HFF-Myc (cell line): ENCODE data around the gene RHOV.

Experiments
- DNase-seq: peaks from one replicate; pipeline ENCODE4 v3.0.0-alpha.2; 2011; ENCODE audit warnings: low read depth; ENCODE audit errors: extremely low read depth
- H3K4me3 ChIP-seq: replicated peaks from 2 replicates; pipeline ENCODE4 v1.5.1; 2011; ENCODE audit warnings: low read depth, mild to moderate bottlenecking, control low read depth, low read length
- TF ChIP-seq, protein P1 (sequence below): IDR thresholded peaks from 2 replicates; pipeline ENCODE4 v1.5.1; 2012; ENCODE audit warnings: mild to moderate bottlenecking, low read depth, low read length, control low read depth; ENCODE audit errors: missing control alignments

The RHOV gene

DNA sequence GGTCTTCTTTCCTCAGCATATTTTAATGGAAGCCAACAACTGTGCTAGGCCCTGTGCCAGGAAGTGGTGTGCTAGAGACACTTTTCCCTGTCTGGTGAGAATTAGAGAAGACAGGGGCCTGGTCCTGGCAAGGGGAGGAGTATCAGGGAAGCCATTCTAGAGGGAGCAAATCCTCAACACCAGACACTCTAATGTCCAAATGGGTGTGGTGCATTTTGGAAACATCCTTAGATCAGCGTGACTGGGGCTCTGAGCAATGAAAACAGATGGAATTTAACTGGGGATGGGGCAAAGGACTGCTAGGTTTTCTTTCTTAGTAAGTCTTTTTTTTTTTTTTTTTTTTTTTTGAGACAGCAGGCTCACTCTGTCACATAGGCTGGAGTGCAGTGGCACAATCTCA lies 12.6 kb upstream of the RHOV start:
- DNase-seq = no peak
- H3K4me3 ChIP-seq = no peak overlapping the region
- TF ChIP-seq, protein P1, sequence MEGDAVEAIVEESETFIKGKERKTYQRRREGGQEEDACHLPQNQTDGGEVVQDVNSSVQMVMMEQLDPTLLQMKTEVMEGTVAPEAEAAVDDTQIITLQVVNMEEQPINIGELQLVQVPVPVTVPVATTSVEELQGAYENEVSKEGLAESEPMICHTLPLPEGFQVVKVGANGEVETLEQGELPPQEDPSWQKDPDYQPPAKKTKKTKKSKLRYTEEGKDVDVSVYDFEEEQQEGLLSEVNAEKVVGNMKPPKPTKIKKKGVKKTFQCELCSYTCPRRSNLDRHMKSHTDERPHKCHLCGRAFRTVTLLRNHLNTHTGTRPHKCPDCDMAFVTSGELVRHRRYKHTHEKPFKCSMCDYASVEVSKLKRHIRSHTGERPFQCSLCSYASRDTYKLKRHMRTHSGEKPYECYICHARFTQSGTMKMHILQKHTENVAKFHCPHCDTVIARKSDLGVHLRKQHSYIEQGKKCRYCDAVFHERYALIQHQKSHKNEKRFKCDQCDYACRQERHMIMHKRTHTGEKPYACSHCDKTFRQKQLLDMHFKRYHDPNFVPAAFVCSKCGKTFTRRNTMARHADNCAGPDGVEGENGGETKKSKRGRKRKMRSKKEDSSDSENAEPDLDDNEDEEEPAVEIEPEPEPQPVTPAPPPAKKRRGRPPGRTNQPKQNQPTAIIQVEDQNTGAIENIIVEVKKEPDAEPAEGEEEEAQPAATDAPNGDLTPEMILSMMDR = no peak

DNA sequence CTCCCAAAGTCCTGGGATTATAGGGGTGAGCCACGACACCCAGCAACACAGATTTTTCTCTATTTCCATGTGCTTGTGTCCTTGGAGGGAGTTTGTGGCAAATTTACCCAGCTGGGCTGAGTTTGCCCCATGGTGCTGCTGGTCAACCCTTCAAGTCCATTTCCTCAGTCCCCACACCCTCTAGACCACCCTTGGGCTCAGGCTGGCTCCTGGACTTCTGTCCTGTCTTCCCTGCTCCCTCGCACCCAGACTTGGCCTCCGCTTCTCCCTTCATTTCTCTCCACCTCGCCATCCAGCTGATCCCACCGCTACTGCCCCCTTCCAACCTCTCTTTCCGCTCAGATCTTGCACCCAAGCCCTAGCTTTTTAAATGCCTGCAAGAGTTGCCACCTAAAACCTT lies 7.3 kb upstream of the RHOV start:
- no peak overlapping the region for H3K4me3 ChIP-seq
- TF ChIP-seq, protein P1 = no peak
- no peak for DNase-seq

DNA sequence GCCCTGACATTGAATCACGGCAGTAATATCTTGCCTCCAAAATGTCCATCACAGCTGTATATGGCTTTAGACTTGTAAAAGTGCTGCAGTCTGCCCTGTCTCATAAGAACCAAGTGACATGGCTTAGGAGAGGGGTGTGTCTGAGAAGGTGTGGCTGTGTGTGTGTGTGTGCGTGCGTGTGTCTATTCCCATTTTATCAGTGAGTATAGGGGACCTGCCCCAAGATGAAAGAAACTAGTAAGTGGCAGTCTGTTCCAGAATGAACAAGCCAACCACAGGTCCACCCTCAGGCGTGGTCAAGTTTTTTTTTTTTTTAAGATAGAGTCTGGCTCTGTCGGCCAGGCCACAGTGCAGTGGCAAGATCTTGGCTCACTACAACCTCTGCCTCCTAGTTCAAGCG lies 5.6 kb upstream of the RHOV start:
- DNase-seq = no peak
- TF ChIP-seq, protein P1 = no peak
- no peak overlapping the region for H3K4me3 ChIP-seq

DNA sequence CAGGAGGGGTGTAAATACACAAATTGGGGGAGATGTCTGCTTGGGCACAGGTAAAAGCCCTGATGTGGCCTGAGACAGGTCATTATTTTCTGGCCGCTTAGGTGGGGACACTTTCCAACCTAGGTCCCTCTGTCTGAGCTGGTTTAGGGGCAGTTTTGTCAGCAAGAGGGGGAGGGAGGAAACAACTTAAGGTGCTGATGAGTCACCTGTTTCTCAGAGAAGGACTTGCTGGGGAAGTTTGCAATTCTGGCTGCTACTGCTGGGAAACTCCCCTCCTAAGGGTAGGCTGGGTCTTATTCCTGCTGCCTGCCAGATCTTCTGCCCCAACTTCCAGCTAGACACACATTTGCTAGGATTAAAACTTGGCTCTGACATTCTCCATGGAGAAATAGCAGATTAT lies 4.8 kb upstream of the RHOV start:
- TF ChIP-seq, protein P1 = no peak
- no peak overlapping the region for H3K4me3 ChIP-seq
- DNase-seq = no peak

DNA sequence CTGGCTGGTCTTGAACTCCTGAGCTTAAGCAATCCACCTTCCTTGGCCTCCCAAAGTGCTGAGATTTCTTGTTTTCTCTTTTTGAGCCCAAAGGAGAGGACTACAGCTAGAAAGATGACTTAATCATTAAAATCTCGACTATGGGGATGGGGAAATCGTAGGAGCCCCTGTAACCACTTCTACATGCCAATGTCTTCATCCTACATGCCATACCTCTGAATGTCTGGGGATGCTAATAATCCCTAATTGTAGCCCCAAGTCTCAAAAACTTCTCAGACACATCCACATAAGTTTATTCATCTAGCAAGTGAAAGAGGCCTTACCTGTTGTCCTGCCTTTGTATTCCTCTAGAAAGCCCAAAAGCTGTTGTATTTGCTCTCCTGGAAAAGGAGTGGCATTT lies 3.7 kb upstream of the RHOV start:
- TF ChIP-seq, protein P1 = no peak
- no peak for DNase-seq
- no peak overlapping the region for H3K4me3 ChIP-seq

DNA sequence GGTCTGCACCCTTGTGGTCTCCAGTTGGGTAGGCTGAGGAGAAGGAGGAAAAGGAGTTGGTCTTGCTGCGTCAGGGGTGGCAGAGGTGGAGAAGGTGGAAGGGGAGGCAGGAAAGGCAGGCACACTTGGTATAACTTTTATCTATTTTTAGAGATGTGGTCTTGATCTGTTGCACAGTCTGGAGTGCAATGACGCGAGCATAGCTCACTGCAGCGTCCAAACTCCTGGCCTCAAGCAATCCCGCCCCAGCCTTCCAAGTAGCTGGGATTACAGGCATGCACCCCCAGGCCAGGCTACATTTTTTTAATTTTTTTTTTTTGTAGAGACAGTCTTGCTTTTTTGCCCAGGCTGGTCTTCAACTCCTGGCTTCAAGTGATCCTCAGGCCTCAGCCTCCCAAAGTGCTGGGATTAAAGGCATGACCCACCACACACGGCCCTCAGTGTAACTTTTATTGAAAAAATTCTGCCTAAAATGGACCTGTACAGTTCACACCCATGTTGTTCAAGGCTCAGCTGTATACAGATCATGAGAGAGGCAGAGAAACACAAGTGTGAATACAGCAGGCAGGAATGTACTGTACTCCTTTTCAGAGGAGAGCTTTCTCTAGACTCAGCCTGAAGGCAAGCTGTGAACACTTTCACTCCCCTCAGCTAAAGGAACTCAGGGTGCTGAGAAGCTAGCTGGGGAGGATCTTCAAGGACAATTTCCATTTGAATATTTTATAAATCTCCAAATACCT lies 2.1 kb upstream of the RHOV start:
- H3K4me3 ChIP-seq = no peak overlapping the region
- DNase-seq = no peak
- TF ChIP-seq, protein P1 = no peak
